Omental fat pad (tissue), 4 donors: ENCODE measurements around the gene STIP1. TPM values are rescaled to one million over a fixed set of nuclear protein-coding genes. Genes with fewer than 3 reads are reported as not detected.
A peak's percentile ranks its signal among the peaks of the same experiment; 100 is the strongest.

Source experiments
- ATAC-seq: fragments of 150-250 bp; one replicate; pipeline ENCODE4 v1.9.1; 2016; ENCODE audit warnings: mild to moderate bottlenecking, moderate library complexity; ENCODE audit not compliant: low FRiP score
- DNase-seq: peaks from one replicate; pipeline ENCODE4 v3.0.0-alpha.2; 2019; ENCODE audit warnings: low spot score
- total RNA-seq, 4 donors: library from RNA; depleted of rRNA; stranded (reverse); fragments of >200 nt; gene quantifications; one replicate each; pipeline ENCODE4 v1.1.0, GENCODE V29; 2016
- TF ChIP-seq, protein P1 (sequence below), 3 donors: fragments of 450-650 bp; IDR thresholded peaks; one replicate each; pipeline ENCODE4 v1.5.1; 2016 to 2017; ENCODE audit warnings: antibody characterized with exemption in 3 of 3, mild to moderate bottlenecking in 3 of 3, moderate library complexity in 2 of 3

STIP1 gene
- total RNA-seq, 4 donors from 2014 or later, result 73.0 to 174 (median 135) TPM

DNA sequence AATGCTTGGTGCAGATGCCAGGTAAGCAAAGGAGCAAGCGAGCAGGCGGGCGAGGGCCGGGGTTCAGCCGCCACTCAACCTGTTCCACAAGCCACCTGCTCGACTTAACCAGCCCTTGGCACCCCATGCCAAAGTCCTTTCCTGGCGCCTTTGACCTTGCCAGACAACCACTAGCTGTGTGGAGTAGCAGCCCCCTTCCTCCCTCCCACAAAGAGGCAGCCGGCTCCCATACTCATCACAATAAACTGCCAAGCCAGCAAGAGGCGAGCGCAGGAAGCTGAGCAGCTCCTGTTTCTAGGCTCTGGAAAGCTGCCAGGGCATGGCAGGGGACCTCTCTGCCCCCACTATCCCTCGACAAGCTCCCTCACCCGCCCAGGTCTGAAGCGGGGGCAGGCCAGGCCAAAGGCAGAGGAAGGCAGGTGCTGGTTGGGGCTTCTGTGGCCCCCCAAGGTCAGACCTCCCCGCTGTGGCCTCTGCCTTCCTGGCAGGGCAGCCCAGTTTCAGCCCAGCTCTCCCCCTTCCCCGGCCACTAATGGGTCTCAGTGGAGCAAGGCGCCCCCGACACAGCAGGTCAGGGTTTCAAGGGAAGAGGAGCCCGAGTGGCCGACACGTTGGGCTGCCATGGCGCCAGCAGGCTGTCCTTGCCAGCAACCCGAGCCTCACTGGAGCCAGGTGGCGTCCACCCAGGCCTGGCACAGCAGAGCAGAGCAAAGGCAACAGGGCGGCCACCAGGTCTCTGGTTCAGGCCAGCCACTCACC, 35.3 kb upstream of the STIP1 start:
- ATAC-seq (no peak), DNase-seq (no peak)
- TF ChIP-seq, protein P1, sequence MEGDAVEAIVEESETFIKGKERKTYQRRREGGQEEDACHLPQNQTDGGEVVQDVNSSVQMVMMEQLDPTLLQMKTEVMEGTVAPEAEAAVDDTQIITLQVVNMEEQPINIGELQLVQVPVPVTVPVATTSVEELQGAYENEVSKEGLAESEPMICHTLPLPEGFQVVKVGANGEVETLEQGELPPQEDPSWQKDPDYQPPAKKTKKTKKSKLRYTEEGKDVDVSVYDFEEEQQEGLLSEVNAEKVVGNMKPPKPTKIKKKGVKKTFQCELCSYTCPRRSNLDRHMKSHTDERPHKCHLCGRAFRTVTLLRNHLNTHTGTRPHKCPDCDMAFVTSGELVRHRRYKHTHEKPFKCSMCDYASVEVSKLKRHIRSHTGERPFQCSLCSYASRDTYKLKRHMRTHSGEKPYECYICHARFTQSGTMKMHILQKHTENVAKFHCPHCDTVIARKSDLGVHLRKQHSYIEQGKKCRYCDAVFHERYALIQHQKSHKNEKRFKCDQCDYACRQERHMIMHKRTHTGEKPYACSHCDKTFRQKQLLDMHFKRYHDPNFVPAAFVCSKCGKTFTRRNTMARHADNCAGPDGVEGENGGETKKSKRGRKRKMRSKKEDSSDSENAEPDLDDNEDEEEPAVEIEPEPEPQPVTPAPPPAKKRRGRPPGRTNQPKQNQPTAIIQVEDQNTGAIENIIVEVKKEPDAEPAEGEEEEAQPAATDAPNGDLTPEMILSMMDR (IDR thresholded peaks at IDR 0.05), result no peak

DNA sequence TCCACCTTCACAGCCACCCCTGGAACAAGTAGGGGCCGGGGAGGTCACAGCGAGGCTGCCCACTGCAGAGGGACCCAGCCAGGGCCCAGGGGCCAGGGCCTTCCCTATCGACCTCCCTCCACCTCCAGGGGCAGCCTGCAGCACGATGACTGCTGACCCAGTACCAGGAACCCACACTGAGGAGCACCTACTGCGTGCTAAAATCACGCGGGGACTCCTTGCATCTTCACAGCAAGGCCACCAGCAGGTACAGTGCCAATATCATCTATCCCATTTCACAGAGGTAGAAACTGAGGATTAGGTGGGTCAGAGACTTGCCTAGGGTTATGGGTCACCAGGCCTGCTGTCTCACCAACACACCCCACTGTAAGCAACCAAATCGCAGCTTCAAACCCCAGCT, 34.6 kb upstream of the STIP1 start:
- TF ChIP-seq, protein P1 (IDR thresholded peaks at IDR 0.05), result no peak
- no peak for DNase-seq
- no peak for ATAC-seq

DNA sequence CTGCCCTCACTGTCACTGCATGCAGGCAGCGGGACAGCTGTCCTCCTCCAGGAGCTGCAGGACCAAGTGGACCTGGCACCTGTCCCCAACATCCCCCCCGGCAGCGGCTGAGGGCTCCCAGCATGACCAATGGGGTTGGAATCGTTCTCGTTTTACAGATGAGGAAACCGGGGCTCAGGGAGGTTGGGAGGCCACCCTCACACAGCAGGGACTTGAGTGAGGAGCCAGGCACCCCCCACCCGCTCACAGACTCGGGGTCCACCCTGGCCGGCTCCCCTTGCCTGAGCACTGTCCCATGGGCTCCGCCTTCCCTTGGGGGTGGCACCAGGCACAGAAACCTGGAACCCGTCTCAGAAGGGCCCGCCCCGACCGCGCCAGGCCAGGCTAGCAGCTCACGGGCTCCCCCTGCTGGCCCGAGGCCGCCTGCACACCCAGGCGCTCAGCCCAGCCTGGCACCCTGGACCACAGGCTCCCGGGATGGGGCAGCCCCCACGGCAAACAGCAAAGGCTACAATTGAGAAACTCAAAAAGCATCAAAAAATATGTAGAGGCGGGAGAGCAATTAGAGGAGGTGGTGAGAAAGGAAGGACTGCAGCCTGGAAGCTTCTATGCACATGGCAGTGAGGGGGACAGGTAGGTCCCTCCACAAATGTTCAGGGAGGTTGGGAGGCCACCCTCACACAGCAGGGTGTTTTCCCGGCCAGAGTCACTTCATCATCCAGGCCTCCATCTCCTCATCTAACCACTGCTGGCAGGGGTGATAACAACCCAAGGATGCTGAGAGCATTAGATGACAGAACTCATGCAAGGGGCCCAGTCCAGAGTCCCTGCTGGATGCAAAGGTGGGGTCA, 32.9 kb upstream of the STIP1 start:
- ATAC-seq (peak; percentile 83), DNase-seq (peak; percentile 32)
- TF ChIP-seq, protein P1 (IDR thresholded peaks at IDR 0.05), result peak in 2 of 3 donors; percentile 34 to 88

DNA sequence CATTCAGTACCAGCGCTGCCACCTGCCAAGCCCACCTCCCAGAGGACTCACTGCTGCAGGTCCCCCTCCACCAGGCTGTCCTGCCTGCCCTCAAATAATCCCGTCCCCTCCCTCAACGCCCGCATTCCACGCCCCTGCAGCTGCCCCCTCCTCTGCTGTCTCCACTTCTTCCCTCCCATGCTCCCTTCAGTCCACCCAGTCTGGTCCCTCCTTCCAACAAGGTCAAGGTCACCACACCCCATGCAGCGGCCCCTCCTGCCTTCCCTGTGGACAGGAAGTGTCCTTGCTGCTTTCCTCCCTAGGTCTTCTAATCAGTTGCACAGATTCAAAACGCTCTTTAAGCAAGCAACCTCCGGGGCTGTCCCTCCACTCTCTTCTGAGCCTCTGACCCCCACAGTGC, 32.2 kb upstream of the STIP1 start:
- DNase-seq (no peak), ATAC-seq (no peak)
- TF ChIP-seq, protein P1 (IDR thresholded peaks at IDR 0.05), result no peak

DNA sequence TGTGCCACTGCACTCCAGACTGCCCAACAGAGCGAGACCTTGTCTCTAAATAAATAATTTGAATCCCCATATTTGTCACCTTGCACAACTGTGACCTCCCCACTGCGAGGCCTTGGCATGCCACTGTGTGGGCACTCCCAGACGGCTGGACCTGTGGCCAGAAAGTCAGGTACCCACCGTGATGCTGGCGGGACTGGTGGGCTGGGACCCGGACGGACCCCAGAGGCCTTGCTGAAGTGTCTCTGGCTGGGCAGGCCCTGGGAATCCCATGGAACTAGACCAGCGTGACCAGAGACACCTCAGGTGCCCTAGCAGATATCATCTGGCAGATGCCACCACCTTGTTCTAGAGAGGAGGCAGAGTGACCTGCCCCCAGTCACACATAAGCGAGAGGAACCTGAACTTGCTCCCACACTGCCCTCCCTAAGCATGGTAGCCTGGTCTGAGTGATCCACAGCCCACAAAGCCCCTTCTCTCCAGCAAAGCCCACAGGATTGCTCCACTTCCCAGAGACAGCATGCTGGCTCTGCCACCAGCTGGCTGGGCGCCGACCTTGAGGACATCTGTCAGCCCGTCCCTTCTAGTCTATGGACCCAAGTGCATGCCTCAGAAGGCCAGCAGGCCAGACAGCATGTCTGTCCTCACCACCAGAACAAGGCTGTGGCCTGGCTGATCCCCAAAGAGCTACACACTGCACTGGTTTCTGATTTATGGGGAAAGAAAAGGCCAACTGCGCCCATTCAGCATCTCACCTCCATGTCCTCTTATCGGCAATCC, 29.5 kb upstream of the STIP1 start:
- ATAC-seq, result no peak
- no peak for DNase-seq
- TF ChIP-seq, protein P1 (IDR thresholded peaks at IDR 0.05), result no peak

DNA sequence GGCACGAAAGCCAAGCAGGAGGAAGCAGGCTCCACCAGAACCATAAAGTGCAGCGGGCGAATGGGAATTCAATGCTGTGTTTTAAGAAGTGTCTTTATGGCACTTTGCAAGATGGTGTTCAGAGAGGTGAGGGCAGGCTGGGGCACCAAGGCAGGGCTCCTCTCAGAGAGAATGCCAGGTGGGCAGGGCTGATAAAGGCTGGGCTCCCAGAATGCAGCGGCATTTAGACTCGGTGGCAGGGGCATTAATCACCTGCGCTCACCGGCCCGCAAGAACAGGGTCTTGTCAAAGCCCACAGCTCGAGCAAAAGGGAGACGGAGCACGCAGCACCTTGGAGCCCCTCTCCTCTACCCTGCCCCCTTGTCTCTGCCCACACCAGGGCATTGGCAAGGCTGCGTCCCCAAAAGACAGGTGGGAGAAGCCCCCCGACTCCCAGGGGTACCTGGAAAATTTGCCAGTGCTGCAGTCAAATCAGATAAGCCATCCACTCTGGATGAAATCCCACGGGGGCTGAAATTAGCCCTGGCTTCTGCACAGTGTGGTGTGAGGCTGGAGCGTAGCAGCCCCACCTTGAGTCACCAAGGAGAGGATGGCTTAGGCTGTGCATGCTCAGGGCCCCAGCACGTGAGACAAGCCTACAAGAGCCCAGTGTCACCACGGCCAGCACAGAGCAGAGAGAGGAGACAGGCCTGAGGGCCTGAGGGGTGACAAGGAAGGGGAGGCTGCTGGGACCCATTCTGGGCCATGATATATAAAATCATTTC, 28.2 kb upstream of the STIP1 start:
- ATAC-seq, result no peak
- TF ChIP-seq, protein P1 (IDR thresholded peaks at IDR 0.05), result no peak
- no peak for DNase-seq
